GM10248 (cell line): ENCODE data around the gene RNF167.

Experiments
- CTCF ChIA-PET: fragments of 300-600 bp; sonication (Branson Sonifier 250); formaldehyde crosslinking; extraction: SDS; loops from one replicate; lab custom pipeline; 2021; ENCODE audit warnings: antibody characterized with exemption; lab: Yijun Ruan, JAX
- POLR2A ChIA-PET: fragments of 350-650 bp; sonication (Branson Sonifier 250); formaldehyde crosslinking; extraction: SDS; loops from one replicate; lab custom pipeline; 2020; ENCODE audit warnings: antibody characterized with exemption; lab: Yijun Ruan, JAX
- DNase-seq: peaks from one replicate; pipeline ENCODE4 v3.0.0; 2012; ENCODE audit errors: extremely low spot score
- CTCF ChIP-seq: IDR thresholded peaks from 2 replicates; pipeline ENCODE4 v1.5.1; 2012; ENCODE audit warnings: mild to moderate bottlenecking, low read depth; ENCODE audit errors: extremely low read depth, missing control alignments, control extremely low read depth

Gene RNF167

GRCh38 chr17:4895121-4895520 lies 44.9 kb upstream of the RNF167 start:
- TF ChIP-seq CTCF = no peak
- no peak for DNase-seq
- POLR2A ChIA-PET = no interaction called here
- CTCF ChIA-PET = interaction anchor here (1.0 kb wide), 1 partner anchor 329 kb away, joined by 3 read pairs; no protein-coding TSS in a partner anchor

- no peak for TF ChIP-seq CTCF
- no peak for DNase-seq
- CTCF ChIA-PET = interaction anchor here (1.3 to 1.7 kb wide), 2 partner anchors 13 to 106 kb away, joined by 4 to 5 read pairs; no protein-coding TSS in a partner anchor
- POLR2A ChIA-PET = no interaction called here
Measured at GRCh38 chr17:4895657-4896331, 44.3 kb upstream of the RNF167 start.

- POLR2A ChIA-PET = no interaction called here
- no peak for DNase-seq
- TF ChIP-seq CTCF = no peak
- CTCF ChIA-PET = interaction anchor here (0.8 to 1.7 kb wide), 4 partner anchors 8 to 187 kb away, joined by 4 to 5 read pairs (median 4); partner anchors contain the start of gene ARRB2
Measured at GRCh38 chr17:4896332-4897197, 43.5 kb upstream of the RNF167 start.

- no peak for DNase-seq
- no peak for TF ChIP-seq CTCF
- CTCF ChIA-PET = interaction anchor here (0.8 to 1.7 kb wide), 4 partner anchors 8 to 187 kb away, joined by 4 to 5 read pairs (median 4); partner anchors contain the start of gene ARRB2
- POLR2A ChIA-PET = interaction anchor here (0.7 kb wide), 1 partner anchor 42 kb away, joined by 3 read pairs; the partner anchor contains the start of gene SLC25A11
Measured at GRCh38 chr17:4897198-4897687, 42.8 kb upstream of the RNF167 start.

GRCh38 chr17:4897785-4898184 lies 42.3 kb upstream of the RNF167 start:
- ChIA-PET POLR2A (interaction anchor here (0.7 kb wide), 1 partner anchor 42 kb away, joined by 3 read pairs; the partner anchor contains the start of gene SLC25A11), CTCF (interaction anchor here (0.8 to 3.2 kb wide), 3 partner anchors 9 to 11 kb away, joined by 4 to 22 read pairs (median 12); no protein-coding TSS in a partner anchor)
- DNase-seq = no peak
- no peak for TF ChIP-seq CTCF

- ChIA-PET CTCF (interaction anchor here (1.5 to 3.2 kb wide), 3 partner anchors 10 to 44 kb away, joined by 3 to 22 read pairs (median 12); no protein-coding TSS in a partner anchor), POLR2A (no interaction called here)
- no peak for TF ChIP-seq CTCF
- DNase-seq = no peak
Measured at GRCh38 chr17:4898351-4898750, 41.7 kb upstream of the RNF167 start.
